KBM-7 (cell line): ENCODE measurements around the gene MAN1A1.

Experiments used
- DNase-seq: peaks from one replicate; pipeline ENCODE4 v3.0.0-alpha.2; 2015
- in situ Hi-C: fragments of 300-500 bp; cut with MboI; formaldehyde crosslinking; loops from 2 replicates; pipeline ENCODE4 v1.14.3; 2020; ENCODE audit warnings: low sequenced_read_pairs, low pct_unique_long_range_greater_than_20kb, mixed read lengths

Gene MAN1A1

GRCh38 chr6:119347466-119348095, 2.0 kb downstream of the MAN1A1 start:
- peak; percentile 68 for DNase-seq
- in situ Hi-C loops, result no loop called here

- in situ Hi-C loops, result no loop called here
- no peak for DNase-seq
Measured at GRCh38 chr6:119346936-119347335, 2.6 kb downstream of the MAN1A1 start.

GRCh38 chr6:119346450-119346849, 3.1 kb downstream of the MAN1A1 start:
- DNase-seq, result no peak
- in situ Hi-C loops, result no loop called here

- in situ Hi-C loops, result no loop called here
- DNase-seq, result no peak
Measured at GRCh38 chr6:119345114-119345513, 4.4 kb downstream of the MAN1A1 start.

GRCh38 chr6:119344306-119344705, 5.3 kb downstream of the MAN1A1 start:
- in situ Hi-C loops, result no loop called here

GRCh38 chr6:119343573-119344146, 5.9 kb downstream of the MAN1A1 start:
- no peak for DNase-seq
- in situ Hi-C loops, result no loop called here

More at GRCh38 chr6:119344306-119344705, 5.3 kb downstream of the MAN1A1 start:
- no peak for DNase-seq

GRCh38 chr6:119343167-119343566, 6.4 kb downstream of the MAN1A1 start:
- in situ Hi-C loops, result no loop called here
- no peak for DNase-seq

GRCh38 chr6:119342430-119342829, 7.1 kb downstream of the MAN1A1 start:
- in situ Hi-C loops, result no loop called here
- no peak for DNase-seq

- DNase-seq, result no peak
- in situ Hi-C loops, result no loop called here
Measured at GRCh38 chr6:119340796-119341487, 8.6 kb downstream of the MAN1A1 start.

- DNase-seq, result peak; percentile 71
- in situ Hi-C loops, result no loop called here
Measured at GRCh38 chr6:119339941-119340456, 9.6 kb downstream of the MAN1A1 start.

GRCh38 chr6:119337762-119338161, 11.8 kb downstream of the MAN1A1 start:
- in situ Hi-C loops, result no loop called here
- DNase-seq, result no peak

GRCh38 chr6:119337252-119337651, 12.3 kb downstream of the MAN1A1 start:
- in situ Hi-C loops, result no loop called here
- no peak for DNase-seq

GRCh38 chr6:119334535-119335264, 14.9 kb downstream of the MAN1A1 start:
- in situ Hi-C loops, result no loop called here
- DNase-seq, result no peak

GRCh38 chr6:119333707-119334295, 15.8 kb downstream of the MAN1A1 start:
- DNase-seq, result no peak
- in situ Hi-C loops, result no loop called here

GRCh38 chr6:119333063-119333609, 16.4 kb downstream of the MAN1A1 start:
- in situ Hi-C loops, result no loop called here
- no peak for DNase-seq

GRCh38 chr6:119331663-119332286, 17.8 kb downstream of the MAN1A1 start:
- peak; percentile 44 for DNase-seq
- in situ Hi-C loops, result no loop called here

- in situ Hi-C loops, result no loop called here
- no peak for DNase-seq
Measured at GRCh38 chr6:119330520-119331113, 18.9 kb downstream of the MAN1A1 start.

GRCh38 chr6:119329794-119330180, 19.8 kb downstream of the MAN1A1 start:
- in situ Hi-C loops, result no loop called here
- DNase-seq, result no peak
